Neural progenitor cell (in vitro differentiated cells): ENCODE data around the gene RNF224. TPM values are rescaled to one million over a fixed set of nuclear protein-coding genes. Genes with fewer than 3 reads are reported as not detected.

Experiments
- DNase-seq: peaks from one replicate; pipeline ENCODE4 v3.0.0-alpha.2; 2016; ENCODE audit warnings: low spot score
- H2AFZ ChIP-seq: fragments of 200-600 bp; sonication (generic); replicated peaks from 2 replicates; pipeline ENCODE4 v1.6.1; 2016; ENCODE audit warnings: antibody characterized with exemption
- H3F3A ChIP-seq: fragments of 200-600 bp; sonication (generic); 2 replicates; pipeline ENCODE4 v1.6.1; 2016; ENCODE audit warnings: antibody characterized with exemption, low read depth
- H3K27ac ChIP-seq: fragments of 200-600 bp; sonication (generic); 2 replicates; pipeline ENCODE4 v1.5.1; 2016; ENCODE audit warnings: mild to moderate bottlenecking
- H3K27me3 ChIP-seq: fragments of 200-600 bp; sonication (generic); 2 replicates; pipeline ENCODE4 v1.6.1; 2016; ENCODE audit warnings: mild to moderate bottlenecking, moderate library complexity
- H3K36me3 ChIP-seq: fragments of 200-600 bp; sonication (generic); 2 replicates; pipeline ENCODE4 v1.5.1; 2016
- H3K4me1 ChIP-seq: fragments of 200-600 bp; sonication (generic); 2 replicates; pipeline ENCODE4 v1.6.1; 2016; ENCODE audit warnings: mixed run types
- H3K4me2 ChIP-seq: fragments of 200-600 bp; sonication (generic); 2 replicates; pipeline ENCODE4 v1.6.1; 2016
- H3K4me3 ChIP-seq: fragments of 200-600 bp; sonication (generic); 2 replicates; pipeline ENCODE4 v1.5.1; 2016
- H3K79me2 ChIP-seq: fragments of 200-600 bp; sonication (generic); 2 replicates; pipeline ENCODE4 v1.6.1; 2016; ENCODE audit warnings: low read depth
- H3K9ac ChIP-seq: fragments of 200-600 bp; sonication (generic); 2 replicates; pipeline ENCODE4 v1.6.1; 2016
- H3K9me3 ChIP-seq: fragments of 200-600 bp; sonication (generic); 2 replicates; pipeline ENCODE4 v1.5.1; 2016; ENCODE audit warnings: low read depth
- H4K20me1 ChIP-seq: fragments of 200-600 bp; sonication (generic); 2 replicates; pipeline ENCODE4 v1.6.1; 2016; ENCODE audit warnings: low read depth
- H3K27ac Mint-ChIP-seq: 3 replicates; pipeline ENCODE4 v1.8.0; 2021; ENCODE audit warnings: mixed read lengths
- H3K27me3 Mint-ChIP-seq: 2 replicates; pipeline ENCODE4 v1.8.0; 2022; ENCODE audit warnings: low read depth, mild to moderate bottlenecking, inconsistent platforms, moderate library complexity, mixed read lengths; ENCODE audit not compliant: insufficient read depth
- H3K36me3 Mint-ChIP-seq: 3 replicates; pipeline ENCODE4 v1.8.0; 2021; ENCODE audit warnings: mixed read lengths
- H3K4me1 Mint-ChIP-seq: 3 replicates; pipeline ENCODE4 v1.8.0; 2021; ENCODE audit warnings: mixed read lengths
- H3K4me3 Mint-ChIP-seq: 3 replicates; pipeline ENCODE4 v1.8.0; 2021; ENCODE audit warnings: mild to moderate bottlenecking, moderate library complexity, mixed read lengths
- H3K9me3 Mint-ChIP-seq: 3 replicates; pipeline ENCODE4 v1.8.0; 2020; ENCODE audit warnings: mixed read lengths
- CTCF ChIP-seq: fragments of 200-600 bp; sonication (generic); IDR thresholded peaks from 2 replicates; pipeline ENCODE4 v1.5.1; 2017; ENCODE audit warnings: antibody characterized with exemption, mild to moderate bottlenecking
- EZH2 ChIP-seq: fragments of 200-600 bp; sonication (generic); IDR thresholded peaks from 2 replicates; pipeline ENCODE4 v1.6.1; 2017; ENCODE audit warnings: antibody characterized with exemption, mild to moderate bottlenecking, moderate library complexity
- EZH2phosphoT487 ChIP-seq: fragments of 200-600 bp; sonication (generic); IDR thresholded peaks from 2 replicates; pipeline ENCODE4 v1.6.1; 2017; ENCODE audit warnings: antibody characterized with exemption
- total RNA-seq: library from RNA; depleted of rRNA; stranded (reverse); fragments of >200 nt; gene quantifications from 2 replicates; pipeline ENCODE4 v1.2.3, GENCODE V29; 2015; ENCODE audit warnings: low replicate concordance

RNF224 gene
- total RNA-seq, 1 donor from 2014 or later, result not detected

GRCh38 chr9:137198902-137199283, 28.4 kb upstream of the RNF224 start:
- no peak overlapping the region for H3K27ac ChIP-seq
- no peaks in the 10 kb centered on the region for H3K9me3 ChIP-seq
- peaks cover 44% of the 10 kb centered on the region for H3K79me2 ChIP-seq
- no peak overlapping the region for H3K4me3 ChIP-seq
- peaks cover 4% of the 10 kb centered on the region for H3K36me3 Mint-ChIP-seq
- peaks cover 8% of the 10 kb centered on the region for H3K27me3 Mint-ChIP-seq
- H3K27ac Mint-ChIP-seq, result no peak overlapping the region
- peaks cover 18% of the 10 kb centered on the region for H3K4me1 Mint-ChIP-seq
- H3F3A ChIP-seq, result peaks cover 24% of the 10 kb centered on the region
- H3K4me2 ChIP-seq, result no peak overlapping the region
- no peaks in the 10 kb centered on the region for H3K36me3 ChIP-seq
- H3K9ac ChIP-seq, result no peak overlapping the region
- DNase-seq, result no peak
- no peaks in the 10 kb centered on the region for H3K9me3 Mint-ChIP-seq
- peak overlapping the region; percentile 63 for H3K4me3 Mint-ChIP-seq
- peaks cover 12% of the 10 kb centered on the region for H3K4me1 ChIP-seq
- peaks cover 71% of the 10 kb centered on the region for H4K20me1 ChIP-seq
- H3K27me3 ChIP-seq, result peaks cover 7% of the 10 kb centered on the region
- no peak overlapping the region for H2AFZ ChIP-seq
- TF ChIP-seq EZH2phosphoT487, result no peak
- no peak for TF ChIP-seq CTCF
- no peak for TF ChIP-seq EZH2

GRCh38 chr9:137199411-137200121, 27.7 kb upstream of the RNF224 start:
- H3K4me1 Mint-ChIP-seq, result peaks cover 24% of the 10 kb centered on the region
- Histone ChIP-seq H3K4me2 (peak overlapping the region; percentile 85), H3K27me3 (peaks cover 7% of the 10 kb centered on the region), H4K20me1 (peaks cover 71% of the 10 kb centered on the region), H3K9me3 (no peaks in the 10 kb centered on the region), H3K4me3 (peak overlapping the region; percentile 57), H3K4me1 (peaks cover 18% of the 10 kb centered on the region), H3K36me3 (no peaks in the 10 kb centered on the region), H3K9ac (no peak overlapping the region), H2AFZ (no peak overlapping the region), H3K79me2 (peaks cover 51% of the 10 kb centered on the region), H3F3A (peaks cover 30% of the 10 kb centered on the region), H3K27ac (no peak overlapping the region)
- H3K9me3 Mint-ChIP-seq, result no peaks in the 10 kb centered on the region
- peaks cover 4% of the 10 kb centered on the region for H3K36me3 Mint-ChIP-seq
- no peak for TF ChIP-seq EZH2phosphoT487
- TF ChIP-seq CTCF, result no peak
- TF ChIP-seq EZH2, result no peak
- H3K27ac Mint-ChIP-seq, result no peak overlapping the region
- peaks cover 8% of the 10 kb centered on the region for H3K27me3 Mint-ChIP-seq
- peak; percentile 32 for DNase-seq
- H3K4me3 Mint-ChIP-seq, result peak overlapping the region; percentile 86

- H3K9ac ChIP-seq, result peak within 1 kb of the TSS; percentile 41
- peaks cover 20% of the 10 kb centered on the region for H3K4me1 ChIP-seq
- no peaks in the 10 kb centered on the region for H3K9me3 Mint-ChIP-seq
- H3K36me3 Mint-ChIP-seq, result peaks cover 4% of the 10 kb centered on the region
- peaks cover 23% of the 10 kb centered on the region for H3K4me1 Mint-ChIP-seq
- H3F3A ChIP-seq, result peaks cover 34% of the 10 kb centered on the region
- no peaks in the 10 kb centered on the region for H3K36me3 ChIP-seq
- H2AFZ ChIP-seq, result no peak within 1 kb of the TSS
- H3K27ac Mint-ChIP-seq, result no peak within 1 kb of the TSS
- DNase-seq, result peak; percentile 100
- peak within 1 kb of the TSS; percentile 86 for H3K4me3 Mint-ChIP-seq
- peaks cover 9% of the 10 kb centered on the region for H3K27me3 Mint-ChIP-seq
- peaks cover 7% of the 10 kb centered on the region for H3K27me3 ChIP-seq
- H4K20me1 ChIP-seq, result peaks cover 65% of the 10 kb centered on the region
- no peaks in the 10 kb centered on the region for H3K9me3 ChIP-seq
- peaks cover 58% of the 10 kb centered on the region for H3K79me2 ChIP-seq
- H3K27ac ChIP-seq, result no peak within 1 kb of the TSS
- TF ChIP-seq EZH2phosphoT487 (no peak), EZH2 (no peak), CTCF (no peak)
- H3K4me2 ChIP-seq, result peak within 1 kb of the TSS; percentile 93
- H3K4me3 ChIP-seq, result peak within 1 kb of the TSS; percentile 72
Observed at GRCh38 chr9:137200311-137201204, 26.7 kb upstream of the RNF224 start, which contains the start of gene TPRN. Gene TPRN, minus strand, starts transcription at chr9:137200741. Its CDS starts 30 bp downstream, at chr9:137200711.
